ENCODE results near the gene ERAS.

DNA sequence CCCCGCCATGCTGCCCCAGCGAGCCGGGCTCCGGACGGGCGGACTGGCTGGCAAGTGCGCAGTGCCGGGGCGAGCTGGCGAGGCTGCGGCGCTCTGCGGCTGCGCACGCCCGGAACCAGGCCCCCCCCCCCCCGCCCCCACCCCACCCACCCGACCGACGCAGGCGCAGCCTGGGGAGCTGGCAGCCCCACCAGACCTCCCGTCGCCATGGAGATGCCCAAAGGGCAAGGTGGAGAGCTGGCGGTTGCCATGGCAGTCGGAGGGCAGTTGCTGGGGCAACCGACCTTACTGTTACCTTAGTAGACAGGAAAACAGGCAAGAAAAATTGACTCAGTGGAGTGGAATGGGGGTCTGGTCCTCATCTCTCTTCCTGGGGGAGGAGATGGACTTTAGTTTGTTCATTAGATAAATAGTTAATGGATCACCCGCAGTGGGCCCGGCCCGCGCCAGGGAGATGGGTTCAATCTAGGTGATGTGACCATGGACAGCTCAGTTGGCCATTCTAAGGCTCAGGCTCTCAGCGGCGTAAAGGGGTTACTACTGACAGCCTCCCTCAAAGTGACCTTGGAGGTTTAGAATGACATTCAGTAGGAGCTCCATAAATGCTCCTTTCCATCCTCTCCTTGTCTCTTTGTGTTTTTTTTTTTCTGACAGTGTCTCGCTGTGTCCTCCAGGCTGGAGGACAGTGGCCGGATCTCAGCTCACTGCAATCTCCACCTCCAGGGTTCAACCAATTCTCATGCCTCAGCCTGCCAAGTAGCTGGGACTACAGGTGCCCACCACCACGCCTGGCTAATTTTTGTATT is 9.4 kb downstream of the ERAS start, which contains the start of gene PCSK1N:
- TF ChIP-seq, protein P1, sequence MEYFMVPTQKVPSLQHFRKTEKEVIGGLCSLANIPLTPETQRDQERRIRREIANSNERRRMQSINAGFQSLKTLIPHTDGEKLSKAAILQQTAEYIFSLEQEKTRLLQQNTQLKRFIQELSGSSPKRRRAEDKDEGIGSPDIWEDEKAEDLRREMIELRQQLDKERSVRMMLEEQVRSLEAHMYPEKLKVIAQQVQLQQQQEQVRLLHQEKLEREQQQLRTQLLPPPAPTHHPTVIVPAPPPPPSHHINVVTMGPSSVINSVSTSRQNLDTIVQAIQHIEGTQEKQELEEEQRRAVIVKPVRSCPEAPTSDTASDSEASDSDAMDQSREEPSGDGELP (IDR thresholded peaks at IDR 0.05; ENCODE audit: borderline replicate concordance, low read depth), result no peak
- TF ChIP-seq ZNF263 (CRISPR knock-in tag; IDR thresholded peaks at IDR 0.05) (no peak), ZFP1 (CRISPR knock-in tag; IDR thresholded peaks at IDR 0.05) (no peak), FOXK1 (CRISPR knock-in tag; IDR thresholded peaks at IDR 0.05; ENCODE audit: borderline replicate concordance, low read depth) (no peak), RBAK (CRISPR knock-in tag; IDR thresholded peaks at IDR 0.05) (no peak), ZBTB38 (CRISPR knock-in tag; IDR thresholded peaks at IDR 0.05) (no peak), POLR2AphosphoS5 (IDR thresholded peaks at IDR 0.05; ENCODE audit: low read depth, low read length) (no peak)
- TF ChIP-seq, protein P2, sequence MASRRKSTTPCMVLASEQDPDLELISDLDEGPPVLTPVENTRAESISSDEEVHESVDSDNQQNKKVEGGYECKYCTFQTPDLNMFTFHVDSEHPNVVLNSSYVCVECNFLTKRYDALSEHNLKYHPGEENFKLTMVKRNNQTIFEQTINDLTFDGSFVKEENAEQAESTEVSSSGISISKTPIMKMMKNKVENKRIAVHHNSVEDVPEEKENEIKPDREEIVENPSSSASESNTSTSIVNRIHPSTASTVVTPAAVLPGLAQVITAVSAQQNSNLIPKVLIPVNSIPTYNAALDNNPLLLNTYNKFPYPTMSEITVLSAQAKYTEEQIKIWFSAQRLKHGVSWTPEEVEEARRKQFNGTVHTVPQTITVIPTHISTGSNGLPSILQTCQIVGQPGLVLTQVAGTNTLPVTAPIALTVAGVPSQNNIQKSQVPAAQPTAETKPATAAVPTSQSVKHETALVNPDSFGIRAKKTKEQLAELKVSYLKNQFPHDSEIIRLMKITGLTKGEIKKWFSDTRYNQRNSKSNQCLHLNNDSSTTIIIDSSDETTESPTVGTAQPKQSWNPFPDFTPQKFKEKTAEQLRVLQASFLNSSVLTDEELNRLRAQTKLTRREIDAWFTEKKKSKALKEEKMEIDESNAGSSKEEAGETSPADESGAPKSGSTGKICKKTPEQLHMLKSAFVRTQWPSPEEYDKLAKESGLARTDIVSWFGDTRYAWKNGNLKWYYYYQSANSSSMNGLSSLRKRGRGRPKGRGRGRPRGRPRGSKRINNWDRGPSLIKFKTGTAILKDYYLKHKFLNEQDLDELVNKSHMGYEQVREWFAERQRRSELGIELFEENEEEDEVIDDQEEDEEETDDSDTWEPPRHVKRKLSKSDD (CRISPR knock-in tag; IDR thresholded peaks at IDR 0.05; ENCODE audit: low read depth), result no peak
- TF ChIP-seq, protein P3, sequence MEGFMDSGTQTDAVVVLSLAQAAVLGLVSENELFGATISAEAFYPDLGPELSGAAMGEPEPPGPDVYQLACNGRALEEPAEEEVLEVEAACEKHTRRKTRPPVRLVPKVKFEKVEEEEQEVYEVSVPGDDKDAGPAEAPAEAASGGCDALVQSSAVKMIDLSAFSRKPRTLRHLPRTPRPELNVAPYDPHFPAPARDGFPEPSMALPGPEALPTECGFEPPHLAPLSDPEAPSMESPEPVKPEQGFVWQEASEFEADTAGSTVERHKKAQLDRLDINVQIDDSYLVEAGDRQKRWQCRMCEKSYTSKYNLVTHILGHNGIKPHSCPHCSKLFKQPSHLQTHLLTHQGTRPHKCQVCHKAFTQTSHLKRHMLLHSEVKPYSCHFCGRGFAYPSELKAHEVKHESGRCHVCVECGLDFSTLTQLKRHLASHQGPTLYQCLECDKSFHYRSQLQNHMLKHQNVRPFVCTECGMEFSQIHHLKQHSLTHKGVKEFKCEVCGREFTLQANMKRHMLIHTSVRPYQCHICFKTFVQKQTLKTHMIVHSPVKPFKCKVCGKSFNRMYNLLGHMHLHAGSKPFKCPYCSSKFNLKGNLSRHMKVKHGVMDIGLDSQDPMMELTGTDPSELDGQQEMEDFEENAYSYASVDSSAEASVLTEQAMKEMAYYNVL (CRISPR knock-in tag; IDR thresholded peaks at IDR 0.05; ENCODE audit: borderline replicate concordance), result no peak
- TF ChIP-seq, protein P4, sequence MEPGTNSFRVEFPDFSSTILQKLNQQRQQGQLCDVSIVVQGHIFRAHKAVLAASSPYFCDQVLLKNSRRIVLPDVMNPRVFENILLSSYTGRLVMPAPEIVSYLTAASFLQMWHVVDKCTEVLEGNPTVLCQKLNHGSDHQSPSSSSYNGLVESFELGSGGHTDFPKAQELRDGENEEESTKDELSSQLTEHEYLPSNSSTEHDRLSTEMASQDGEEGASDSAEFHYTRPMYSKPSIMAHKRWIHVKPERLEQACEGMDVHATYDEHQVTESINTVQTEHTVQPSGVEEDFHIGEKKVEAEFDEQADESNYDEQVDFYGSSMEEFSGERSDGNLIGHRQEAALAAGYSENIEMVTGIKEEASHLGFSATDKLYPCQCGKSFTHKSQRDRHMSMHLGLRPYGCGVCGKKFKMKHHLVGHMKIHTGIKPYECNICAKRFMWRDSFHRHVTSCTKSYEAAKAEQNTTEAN (CRISPR knock-in tag; conservative IDR thresholded peaks at IDR 0.05), result no peak

All from HepG2 (cell line).